Measurements from ENCODE around the gene TMEM141.

DNA sequence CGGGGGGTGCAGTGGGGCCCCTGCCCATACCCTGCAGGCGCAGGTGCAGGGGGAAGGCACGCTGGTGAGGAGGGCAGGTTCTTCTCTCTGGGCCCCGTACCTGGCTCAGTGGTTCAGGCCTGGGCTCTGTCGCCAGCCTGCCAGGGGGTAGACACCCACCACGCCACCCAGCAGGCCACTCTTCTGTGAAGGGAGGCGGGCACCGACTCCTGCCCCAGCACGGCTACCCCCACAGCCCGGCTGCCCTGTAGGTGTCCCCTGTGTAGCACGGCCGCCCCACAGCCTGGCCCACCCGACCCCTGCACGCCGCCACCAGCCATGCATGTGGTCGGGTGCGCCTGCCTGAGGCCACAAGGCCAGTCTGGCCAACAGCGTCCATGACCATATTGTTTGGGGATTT, 44.5 kb upstream of the TMEM141 start:
- no peak for TF ChIP-seq POLR2A (IDR thresholded peaks at IDR 0.05)
- TF ChIP-seq, protein P1, sequence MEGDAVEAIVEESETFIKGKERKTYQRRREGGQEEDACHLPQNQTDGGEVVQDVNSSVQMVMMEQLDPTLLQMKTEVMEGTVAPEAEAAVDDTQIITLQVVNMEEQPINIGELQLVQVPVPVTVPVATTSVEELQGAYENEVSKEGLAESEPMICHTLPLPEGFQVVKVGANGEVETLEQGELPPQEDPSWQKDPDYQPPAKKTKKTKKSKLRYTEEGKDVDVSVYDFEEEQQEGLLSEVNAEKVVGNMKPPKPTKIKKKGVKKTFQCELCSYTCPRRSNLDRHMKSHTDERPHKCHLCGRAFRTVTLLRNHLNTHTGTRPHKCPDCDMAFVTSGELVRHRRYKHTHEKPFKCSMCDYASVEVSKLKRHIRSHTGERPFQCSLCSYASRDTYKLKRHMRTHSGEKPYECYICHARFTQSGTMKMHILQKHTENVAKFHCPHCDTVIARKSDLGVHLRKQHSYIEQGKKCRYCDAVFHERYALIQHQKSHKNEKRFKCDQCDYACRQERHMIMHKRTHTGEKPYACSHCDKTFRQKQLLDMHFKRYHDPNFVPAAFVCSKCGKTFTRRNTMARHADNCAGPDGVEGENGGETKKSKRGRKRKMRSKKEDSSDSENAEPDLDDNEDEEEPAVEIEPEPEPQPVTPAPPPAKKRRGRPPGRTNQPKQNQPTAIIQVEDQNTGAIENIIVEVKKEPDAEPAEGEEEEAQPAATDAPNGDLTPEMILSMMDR (IDR thresholded peaks at IDR 0.05 in 4 of 5, conservative IDR thresholded peaks at IDR 0.05 in 1 of 5) = no peak
